HCT116 (cell line): ENCODE measurements around the gene TTLL6. TPM values are rescaled to one million over a fixed set of nuclear protein-coding genes. Genes with fewer than 3 reads are reported as not detected.
"Not testable (repeated sequence)": the region's sequence is repeated elsewhere in the genome, so short reads cannot be mapped to it uniquely, and the experiment has no call there.

Source experiments
- ATAC-seq: fragments of 200-7000 bp; cut with Tn5 transposase; 2 replicates; pipeline ENCODE4 v1.9.1; 2020; ENCODE audit warnings: mild to moderate bottlenecking, moderate library complexity
- BruUV-seq: library from RNA; stranded (reverse); fragments of 400-500 nt; replicated peaks from 2 replicates; lab custom pipeline; 2021; lab: Mats Ljungman, UMichigan
- CTCF ChIA-PET: fragments of 300-600 bp; sonication (Branson Sonifier 250); formaldehyde crosslinking; loops from one replicate; lab custom pipeline; 2021; ENCODE audit warnings: antibody characterized with exemption; lab: Charles Lee
- POLR2A ChIA-PET: fragments of 300-600, 350-600 bp; sonication (Branson Sonifier 250); formaldehyde crosslinking; loops from one replicate; lab custom pipeline; 2021; ENCODE audit warnings: antibody characterized with exemption; lab: Charles Lee
- RAD21 ChIA-PET, 2 experiments: fragments of 300-600 bp; sonication (Branson Sonifier 250); formaldehyde crosslinking; loops; one replicate each; lab custom pipeline; 2023; ENCODE audit warnings: low total read pairs in 2 of 2; ENCODE audit not compliant: uncharacterized antibody in 2 of 2, unreplicated experiment in 2 of 2, low non-redundant PET in 1 of 2; lab: Charles Lee
- DNase-seq: peaks from one replicate; pipeline ENCODE4 v3.0.0-alpha.2; 2010; ENCODE audit warnings: low read depth, low spot score
- H2AFZ ChIP-seq: fragments of 200-600 bp; shearing (Covaris generic), sonication (generic); 2 replicates; pipeline ENCODE4 v1.6.1; 2017; ENCODE audit warnings: low read depth, mixed run types, mixed read lengths, antibody characterized with exemption, low read length; ENCODE audit not compliant: poor library complexity, severe bottlenecking
- H3K27ac ChIP-seq: 2 replicates; pipeline ENCODE4 v1.5.1; 2012; ENCODE audit warnings: low read depth, low read length
- H3K27me3 ChIP-seq: fragments of 200-600 bp; sonication (generic); 2 replicates; pipeline ENCODE4 v1.6.1; 2016; ENCODE audit warnings: mixed run types, low read length, mixed read lengths; ENCODE audit not compliant: insufficient read depth
- H3K36me3 ChIP-seq, 2 experiments: fragments of 200-500 bp in 1 of 2; fragments of 200-600 bp in 1 of 2; sonication (Bioruptor generic) in 1 of 2; sonication (generic) in 1 of 2; 2 replicates each; pipeline versions ENCODE4 v1.5.1 to v1.6.1; 2014 to 2016; ENCODE audit warnings: low read length in 2 of 2, inconsistent platforms in 1 of 2, mixed read lengths in 1 of 2, mixed run types in 1 of 2; ENCODE audit not compliant: insufficient read depth in 2 of 2, control insufficient read depth in 1 of 2
- H3K4me1 ChIP-seq, 2 experiments: fragments of 200-600 bp in 1 of 2; sonication (generic) in 1 of 2; 2 replicates each; pipeline versions ENCODE4 v1.5.1 to v1.6.1; 2012 to 2017; ENCODE audit warnings: low read length in 2 of 2, inconsistent platforms in 1 of 2, mild to moderate bottlenecking in 1 of 2, mixed read lengths in 1 of 2, mixed run types in 1 of 2, moderate library complexity in 1 of 2; ENCODE audit not compliant: insufficient read depth in 2 of 2, control insufficient read depth in 1 of 2
- H3K4me2 ChIP-seq: fragments of 200-600 bp; sonication (generic); 2 replicates; pipeline ENCODE4 v1.6.1; 2017; ENCODE audit warnings: mixed run types, low read length, mixed read lengths
- H3K4me3 ChIP-seq, 2 experiments: fragments of 200-600 bp in 1 of 2; sonication (generic) in 1 of 2; replicated peaks in 1 of 2; 2 replicates each; pipeline ENCODE4 v1.5.1; 2011 to 2016; ENCODE audit warnings: low read length in 2 of 2, control low read depth in 1 of 2, low read depth in 1 of 2, mild to moderate bottlenecking in 1 of 2, mixed read lengths in 1 of 2, mixed run types in 1 of 2
- H3K79me2 ChIP-seq: fragments of 200-600 bp; sonication (generic); 2 replicates; pipeline ENCODE4 v1.6.1; 2017; ENCODE audit warnings: mild to moderate bottlenecking, mixed run types, low read length, moderate library complexity, mixed read lengths; ENCODE audit not compliant: insufficient read depth
- H3K9ac ChIP-seq: fragments of 200-600 bp; sonication (generic); 2 replicates; pipeline ENCODE4 v1.6.1; 2016; ENCODE audit warnings: low read length, mixed read lengths
- H3K9me2 ChIP-seq: fragments of 200-600 bp; sonication (generic), shearing (Covaris generic); 2 replicates; pipeline ENCODE4 v1.6.1; 2017; ENCODE audit warnings: mixed run types, mild to moderate bottlenecking, moderate library complexity; ENCODE audit not compliant: insufficient read depth
- H3K9me3 ChIP-seq, 2 experiments: fragments of 200-500 bp in 1 of 2; fragments of 200-600 bp in 1 of 2; sonication (Bioruptor generic) in 1 of 2; sonication (generic) in 1 of 2; 2 replicates each; pipeline ENCODE4 v1.6.1; 2014 to 2017; ENCODE audit warnings: low read length in 2 of 2, mixed read lengths in 2 of 2, inconsistent platforms in 1 of 2, low read depth in 1 of 2, mild to moderate bottlenecking in 1 of 2, mixed run types in 1 of 2, moderate library complexity in 1 of 2; ENCODE audit not compliant: control insufficient read depth in 1 of 2, insufficient read depth in 1 of 2
- H4K20me1 ChIP-seq: fragments of 200-600 bp; sonication (generic), shearing (Covaris generic); 2 replicates; pipeline ENCODE4 v1.6.1; 2017; ENCODE audit warnings: mixed run types, mild to moderate bottlenecking, moderate library complexity; ENCODE audit not compliant: insufficient read depth
- CTCF ChIP-seq, 3 experiments: fragments of 200-600 bp in 1 of 3; sonication (generic) in 1 of 3; IDR thresholded peaks in 2 of 3; conservative IDR thresholded peaks in 1 of 3; 2 replicates each; pipeline ENCODE4 v1.5.1; 2012 to 2017; ENCODE audit warnings: low read depth in 2 of 3, low read length in 2 of 3, antibody characterized with exemption in 1 of 3, borderline replicate concordance in 1 of 3, control low read depth in 1 of 3, mild to moderate bottlenecking in 1 of 3, mixed read lengths in 1 of 3, mixed run types in 1 of 3, moderate library complexity in 1 of 3; ENCODE audit not compliant: insufficient read depth in 1 of 3
- POLR2A ChIP-seq: IDR thresholded peaks from 2 replicates; pipeline ENCODE4 v1.7.0; 2011; ENCODE audit warnings: borderline replicate concordance; ENCODE audit not compliant: insufficient read depth, insufficient read length; ENCODE audit errors: extremely low read depth
- YY1 ChIP-seq: IDR thresholded peaks from 2 replicates; pipeline ENCODE4 v1.6.1; 2011; ENCODE audit warnings: low read length, low read depth, moderate library complexity, mild to moderate bottlenecking; ENCODE audit not compliant: insufficient replicate concordance; ENCODE audit errors: extremely low read depth
- intact Hi-C: fragments of 100-400 bp; cut with micrococcal nuclease; formaldehyde crosslinking; loops from 2 replicates; pipeline ENCODE4 v1.10.0; 2022
- total RNA-seq: library from RNA; stranded (reverse); gene quantifications from one replicate; pipeline ENCODE4 v1.2.1, GENCODE V29; 2021; ENCODE audit not compliant: unreplicated experiment

TTLL6 gene
- total RNA-seq, 1 experiment from 2014 or later: 0.79 TPM

GRCh38 chr17:48717367-48718226, 99.4 kb downstream of the TTLL6 start:
- DNase-seq: no peak

GRCh38 chr17:48716549-48716948, 100.5 kb downstream of the TTLL6 start:
- H3K4me1 ChIP-seq, H3K79me2 ChIP-seq, H3K4me2 ChIP-seq, BruUV-seq, intact Hi-C loops, H3K27ac ChIP-seq, ATAC-seq, H3K27me3 ChIP-seq, H3K9me3 ChIP-seq, H3K9ac ChIP-seq, H3K9me2 ChIP-seq, H4K20me1 ChIP-seq, H2AFZ ChIP-seq, H3K36me3 ChIP-seq, RAD21 ChIA-PET, DNase-seq, H3K4me3 ChIP-seq: not testable (repeated sequence)
- CTCF ChIA-PET: interaction anchor here (0.9 to 1.6 kb wide), 3 partner anchors 12 to 162 kb away, joined by 3 to 7 read pairs (median 3); partner anchors contain the start of gene HOXB13
- POLR2A ChIA-PET: interaction anchor here (1.1 kb wide), 1 partner anchor 12 kb away, joined by 4 read pairs; the partner anchor contains the start of gene HOXB13

More at GRCh38 chr17:48717367-48718226, 99.4 kb downstream of the TTLL6 start:
- Histone ChIP-seq H2AFZ (no peak overlapping the region), H3K27me3 (no peaks in the 10 kb centered on the region), H3K79me2 (no peaks in the 10 kb centered on the region), H4K20me1 (no peaks in the 10 kb centered on the region), H3K9me3 (no peaks in the 10 kb centered on the region), H3K4me1 (no peaks in the 10 kb centered on the region), H3K36me3 (no peaks in the 10 kb centered on the region), H3K9ac (no peak overlapping the region), H3K27ac (no peak overlapping the region), H3K9me2 (no peaks in the 10 kb centered on the region), H3K4me2 (no peak overlapping the region), H3K4me3 (no peak overlapping the region)
- ChIA-PET POLR2A (interaction anchor here (0.6 to 1.1 kb wide), 3 partner anchors 11 to 162 kb away, joined by 3 to 7 read pairs (median 4); partner anchors contain the start of gene HOXB13), RAD21 (interaction anchor here in 1 of 2 experiments (0.7 kb wide), 1 partner anchor 323 kb away, joined by 5 read pairs; no protein-coding TSS in a partner anchor), CTCF (interaction anchor here (0.9 to 1.6 kb wide), 5 partner anchors 11 to 167 kb away, joined by 3 to 7 read pairs (median 4); partner anchors contain the start of gene HOXB13)
- intact Hi-C loops: no loop called here
- ATAC-seq: no peak
- TF ChIP-seq POLR2A (no peak), YY1 (no peak), CTCF (IDR thresholded peaks at IDR 0.05 in 2 of 3, conservative IDR thresholded peaks at IDR 0.05 in 1 of 3; ENCODE audit: borderline replicate concordance in 1 of 3, insufficient read depth in 1 of 3, low read depth in 2 of 3, low read length in 2 of 3) (no peak)
- no TSS peak for BruUV-seq
